Measurements from ENCODE around the gene COX5A. TPM values are rescaled to one million over a fixed set of nuclear protein-coding genes. Genes with fewer than 3 reads are reported as not detected.
"Not testable (repeated sequence)": the region's sequence is repeated elsewhere in the genome, so short reads cannot be mapped to it uniquely, and the experiment has no call there.

The COX5A gene
- total RNA-seq, 1 donor from 2014 or later: 133 TPM

- Mint-ChIP-seq H3K27me3 (ENCODE audit: low read depth) (no peaks in the 10 kb centered on the region), H3K4me3 (ENCODE audit: unreplicated experiment) (no peak overlapping the region), H3K4me1 (ENCODE audit: low read depth) (peaks cover 21% of the 10 kb centered on the region), H3K9me3 (ENCODE audit: low read depth) (no peaks in the 10 kb centered on the region), H3K36me3 (ENCODE audit: low read depth) (no peaks in the 10 kb centered on the region), H3K27ac (ENCODE audit: unreplicated experiment) (no peak overlapping the region)
- TF ChIP-seq, protein P1, sequence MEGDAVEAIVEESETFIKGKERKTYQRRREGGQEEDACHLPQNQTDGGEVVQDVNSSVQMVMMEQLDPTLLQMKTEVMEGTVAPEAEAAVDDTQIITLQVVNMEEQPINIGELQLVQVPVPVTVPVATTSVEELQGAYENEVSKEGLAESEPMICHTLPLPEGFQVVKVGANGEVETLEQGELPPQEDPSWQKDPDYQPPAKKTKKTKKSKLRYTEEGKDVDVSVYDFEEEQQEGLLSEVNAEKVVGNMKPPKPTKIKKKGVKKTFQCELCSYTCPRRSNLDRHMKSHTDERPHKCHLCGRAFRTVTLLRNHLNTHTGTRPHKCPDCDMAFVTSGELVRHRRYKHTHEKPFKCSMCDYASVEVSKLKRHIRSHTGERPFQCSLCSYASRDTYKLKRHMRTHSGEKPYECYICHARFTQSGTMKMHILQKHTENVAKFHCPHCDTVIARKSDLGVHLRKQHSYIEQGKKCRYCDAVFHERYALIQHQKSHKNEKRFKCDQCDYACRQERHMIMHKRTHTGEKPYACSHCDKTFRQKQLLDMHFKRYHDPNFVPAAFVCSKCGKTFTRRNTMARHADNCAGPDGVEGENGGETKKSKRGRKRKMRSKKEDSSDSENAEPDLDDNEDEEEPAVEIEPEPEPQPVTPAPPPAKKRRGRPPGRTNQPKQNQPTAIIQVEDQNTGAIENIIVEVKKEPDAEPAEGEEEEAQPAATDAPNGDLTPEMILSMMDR (IDR thresholded peaks at IDR 0.05): peak; percentile 92
- no peak for DNase-seq (ENCODE audit: low spot score)
Measured at GRCh38 chr15:74950078-74950908, 12.4 kb upstream of the COX5A start.

GRCh38 chr15:74937272-74937589, 642 bp downstream of the COX5A start:
- Mint-ChIP-seq H3K9me3 (ENCODE audit: low read depth) (no peaks in the 10 kb centered on the region), H3K27me3 (ENCODE audit: low read depth) (no peaks in the 10 kb centered on the region), H3K4me3 (ENCODE audit: unreplicated experiment) (peak overlapping the region; percentile 81), H3K4me1 (ENCODE audit: low read depth) (peaks cover 16% of the 10 kb centered on the region), H3K27ac (ENCODE audit: unreplicated experiment) (peak overlapping the region; percentile 81), H3K36me3 (ENCODE audit: low read depth) (no peaks in the 10 kb centered on the region)
- no peak for DNase-seq (ENCODE audit: low spot score)
- TF ChIP-seq, protein P1 (IDR thresholded peaks at IDR 0.05): no peak

DNA sequence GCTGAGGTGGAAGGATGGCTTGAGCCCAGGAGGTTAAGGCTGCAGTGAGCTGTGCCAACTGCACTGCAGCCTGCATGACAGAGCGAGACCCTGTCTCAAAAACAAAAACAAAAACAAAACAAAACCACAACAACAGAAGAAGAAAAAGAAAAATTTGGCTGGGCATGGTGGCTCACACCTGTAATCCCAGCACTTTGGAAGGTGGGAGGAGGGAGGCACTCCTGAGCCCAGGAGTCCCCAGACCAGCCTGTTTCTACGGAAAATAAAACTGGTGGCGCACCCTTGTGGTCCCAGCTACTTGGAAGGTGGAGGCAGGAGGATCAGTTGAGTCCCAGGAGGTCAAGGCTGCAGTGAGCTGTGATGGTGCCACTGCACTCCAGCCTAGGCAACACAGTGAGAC, 2.7 kb downstream of the COX5A start:
- Mint-ChIP-seq H3K4me1 (ENCODE audit: low read depth) (peaks cover 16% of the 10 kb centered on the region), H3K27ac (ENCODE audit: unreplicated experiment) (peak overlapping the region; percentile 59), H3K4me3 (ENCODE audit: unreplicated experiment) (peak overlapping the region; percentile 33)
- not testable (repeated sequence) for H3K9me3 Mint-ChIP-seq (ENCODE audit: low read depth); DNase-seq (ENCODE audit: low spot score); H3K36me3 Mint-ChIP-seq (ENCODE audit: low read depth); H3K27me3 Mint-ChIP-seq (ENCODE audit: low read depth)
- TF ChIP-seq, protein P1 (IDR thresholded peaks at IDR 0.05): peak; percentile 44

DNA sequence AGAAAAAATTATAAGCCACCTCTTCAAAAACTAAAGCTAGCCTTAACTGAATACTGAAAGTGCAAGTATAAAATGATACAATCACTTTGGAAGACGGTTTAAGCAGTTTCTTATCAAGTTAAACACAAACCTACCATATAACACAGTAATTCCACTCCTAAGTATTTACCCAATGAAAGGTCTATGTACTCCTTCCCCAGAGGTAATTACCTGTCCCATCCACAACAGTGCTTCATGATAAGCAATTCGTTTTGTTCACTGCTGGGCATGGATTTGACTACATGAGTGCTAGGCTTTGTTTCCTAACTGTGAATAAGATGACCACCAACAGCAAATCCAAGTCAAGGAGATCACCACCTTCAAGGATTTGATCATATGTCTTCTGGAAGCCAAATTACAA, 4.3 kb downstream of the COX5A start:
- H3K4me1 Mint-ChIP-seq (ENCODE audit: low read depth): peaks cover 16% of the 10 kb centered on the region
- no peak overlapping the region for H3K27ac Mint-ChIP-seq (ENCODE audit: unreplicated experiment)
- DNase-seq (ENCODE audit: low spot score): no peak
- TF ChIP-seq, protein P1 (IDR thresholded peaks at IDR 0.05): no peak
- H3K9me3 Mint-ChIP-seq (ENCODE audit: low read depth): no peaks in the 10 kb centered on the region
- peaks cover 8% of the 10 kb centered on the region for H3K36me3 Mint-ChIP-seq (ENCODE audit: low read depth)
- H3K4me3 Mint-ChIP-seq (ENCODE audit: unreplicated experiment): no peak overlapping the region
- no peaks in the 10 kb centered on the region for H3K27me3 Mint-ChIP-seq (ENCODE audit: low read depth)

- H3K4me1 Mint-ChIP-seq (ENCODE audit: low read depth): no peaks in the 10 kb centered on the region
- no peaks in the 10 kb centered on the region for H3K27me3 Mint-ChIP-seq (ENCODE audit: low read depth)
- H3K36me3 Mint-ChIP-seq (ENCODE audit: low read depth): peaks cover 12% of the 10 kb centered on the region
- H3K27ac Mint-ChIP-seq (ENCODE audit: unreplicated experiment): no peak overlapping the region
- no peaks in the 10 kb centered on the region for H3K9me3 Mint-ChIP-seq (ENCODE audit: low read depth)
- TF ChIP-seq, protein P1 (IDR thresholded peaks at IDR 0.05): no peak
- H3K4me3 Mint-ChIP-seq (ENCODE audit: unreplicated experiment): no peak overlapping the region
- DNase-seq (ENCODE audit: low spot score): no peak
Measured at GRCh38 chr15:74928771-74929198, 9.1 kb downstream of the COX5A start.

Data from chondrocyte (in vitro differentiated cells).